Activated T-cell treated with anti-CD3 and anti-CD28 coated beads, Interleukin-2, amount 50 U/mL, for 72 hours (primary cell): ENCODE measurements around the gene SLC37A3. TPM values are rescaled to one million over a fixed set of nuclear protein-coding genes. Genes with fewer than 3 reads are reported as not detected.

Experiments used
- ATAC-seq, 2 donors: fragments of 150-1000 bp; cut with Tn5 transposase; replicated peaks in 1 of 2; 2 replicates each; pipeline ENCODE4 v1.10.0; 2021; ENCODE audit warnings: moderate library complexity in 2 of 2, mild to moderate bottlenecking in 1 of 2
- DNase-seq, 2 donors: peaks; one replicate each; pipeline ENCODE4 v3.0.0; 2021 to 2022; ENCODE audit warnings: mixed read lengths in 1 of 2
- H3K27ac Mint-ChIP-seq: one replicate; pipeline ENCODE4 v1.8.0; 2022; ENCODE audit warnings: mild to moderate bottlenecking, moderate library complexity, mixed read lengths
- H3K27me3 Mint-ChIP-seq: one replicate; pipeline ENCODE4 v1.8.0; 2022; ENCODE audit warnings: low read depth, mixed read lengths
- H3K36me3 Mint-ChIP-seq, 2 donors: one replicate each; pipeline ENCODE4 v1.8.0; 2022; ENCODE audit warnings: mixed read lengths in 2 of 2, mild to moderate bottlenecking in 1 of 2; ENCODE audit not compliant: insufficient read depth in 2 of 2
- H3K4me1 Mint-ChIP-seq: one replicate; pipeline ENCODE4 v1.8.0; 2022; ENCODE audit warnings: low read depth, mixed read lengths
- H3K4me3 Mint-ChIP-seq, 2 donors: one replicate each; pipeline ENCODE4 v1.8.0; 2022; ENCODE audit warnings: mild to moderate bottlenecking in 2 of 2, mixed read lengths in 2 of 2, moderate library complexity in 2 of 2
- H3K9me3 Mint-ChIP-seq, 2 donors: one replicate each; pipeline ENCODE4 v1.8.0; 2022; ENCODE audit warnings: mixed read lengths in 2 of 2
- total RNA-seq, 2 donors: library from RNA; stranded (reverse); gene quantifications; one replicate each; pipeline ENCODE4 v1.2.3, GENCODE V29; 2022

The SLC37A3 gene
- total RNA-seq, 2 donors from 2014 or later: 54.0 to 77.7 TPM

- H3K27ac Mint-ChIP-seq: no peak overlapping the region
- H3K36me3 Mint-ChIP-seq: no peaks in the 10 kb centered on the region
- DNase-seq (no peak), ATAC-seq (no peak)
- H3K27me3 Mint-ChIP-seq: no peaks in the 10 kb centered on the region
- no peaks in the 10 kb centered on the region for H3K9me3 Mint-ChIP-seq
- no peak overlapping the region for H3K4me3 Mint-ChIP-seq
- H3K4me1 Mint-ChIP-seq: no peaks in the 10 kb centered on the region
These were observed 108.5 kb downstream of the SLC37A3 start for GRCh38 chr7:140289804-140290203.

GRCh38 chr7:140287988-140288387, 110.3 kb downstream of the SLC37A3 start:
- no peaks in the 10 kb centered on the region for H3K4me1 Mint-ChIP-seq
- ATAC-seq: no peak
- no peak overlapping the region for H3K4me3 Mint-ChIP-seq

GRCh38 chr7:140285938-140286337, 112.4 kb downstream of the SLC37A3 start:
- ATAC-seq: no peak
- Mint-ChIP-seq H3K9me3 (no peaks in the 10 kb centered on the region), H3K36me3 (no peaks in the 10 kb centered on the region), H3K4me1 (no peaks in the 10 kb centered on the region), H3K27ac (no peak overlapping the region), H3K4me3 (no peak overlapping the region), H3K27me3 (no peaks in the 10 kb centered on the region)
- no peak for DNase-seq

More at GRCh38 chr7:140287988-140288387, 110.3 kb downstream of the SLC37A3 start:
- Mint-ChIP-seq H3K9me3 (no peaks in the 10 kb centered on the region), H3K27me3 (no peaks in the 10 kb centered on the region), H3K27ac (no peak overlapping the region), H3K36me3 (no peaks in the 10 kb centered on the region)
- DNase-seq: no peak

GRCh38 chr7:140284062-140284461, 114.3 kb downstream of the SLC37A3 start:
- Mint-ChIP-seq H3K36me3 (no peaks in the 10 kb centered on the region), H3K9me3 (peaks cover 0 to 2% of the 10 kb centered on the region in 2 donors), H3K4me1 (no peaks in the 10 kb centered on the region), H3K4me3 (no peak overlapping the region), H3K27me3 (no peaks in the 10 kb centered on the region), H3K27ac (no peak overlapping the region)
- no peak for ATAC-seq
- no peak for DNase-seq

Other genes with a start within 250 kb of the SLC37A3 start
- gene KDM7A, start 221.5 kb downstream of the SLC37A3 start, total RNA-seq: 10 to 100 TPM; 28.1 to 39.2 TPM
- 10 to 100 TPM; 13.7 to 17.5 TPM for gene RAB19, start 5.5 kb upstream of the SLC37A3 start, total RNA-seq
- gene MKRN1, start 81.0 kb upstream of the SLC37A3 start, total RNA-seq: 100 to 1,000 TPM in 1 of 2 donors, 10 to 100 TPM in 1; 91.3 to 132 TPM
- gene DENND2A, start 242.3 kb upstream of the SLC37A3 start, total RNA-seq: not detected